Cardiac septum (tissue), 1 donor: ENCODE results near the gene UCHL5. TPM values are rescaled to one million over a fixed set of nuclear protein-coding genes. Genes with fewer than 3 reads are reported as not detected.

ENCODE experiments used
- DNase-seq: peaks from one replicate; pipeline ENCODE4 v3.0.0-alpha.2; 2020; ENCODE audit warnings: low spot score
- intact Hi-C: fragments of 100-400 bp; cut with DNase I; formaldehyde crosslinking; loops from one replicate; pipeline ENCODE4 v1.14.0; 2022
- total RNA-seq: library from RNA; stranded (reverse); fragmentation: NEBNext Ultra II Directional; extraction: Animal tissue kit (Norgen Biotek cat#: 25700); gene quantifications from one replicate; pipeline ENCODE4 v1.2.1, GENCODE V29; 2021
- donor health status: DM: no; HTN: no; CAD: no.

The UCHL5 gene
- total RNA-seq, 1 donor from 2014 or later: 26.4 TPM

GRCh38 chr1:192977089-192977706 lies 82.0 kb downstream of the UCHL5 start:
- intact Hi-C loops: no loop called here
- DNase-seq: no peak

- no peak for DNase-seq
- intact Hi-C loops: no loop called here
Observed at GRCh38 chr1:192976576-192976975, 82.6 kb downstream of the UCHL5 start.

- DNase-seq: no peak
- intact Hi-C loops: no loop called here
Observed at GRCh38 chr1:192974701-192975100, 84.5 kb downstream of the UCHL5 start.

GRCh38 chr1:192973988-192974387 lies 85.2 kb downstream of the UCHL5 start:
- DNase-seq: no peak
- intact Hi-C loops: no loop called here

GRCh38 chr1:192973202-192973601 lies 86.0 kb downstream of the UCHL5 start:
- intact Hi-C loops: no loop called here
- DNase-seq: no peak

GRCh38 chr1:192969091-192969490 lies 90.1 kb downstream of the UCHL5 start:
- intact Hi-C loops: no loop called here
- DNase-seq: no peak

- intact Hi-C loops: no loop called here
- no peak for DNase-seq
Observed at GRCh38 chr1:192968323-192968722, 90.8 kb downstream of the UCHL5 start.

DNA sequence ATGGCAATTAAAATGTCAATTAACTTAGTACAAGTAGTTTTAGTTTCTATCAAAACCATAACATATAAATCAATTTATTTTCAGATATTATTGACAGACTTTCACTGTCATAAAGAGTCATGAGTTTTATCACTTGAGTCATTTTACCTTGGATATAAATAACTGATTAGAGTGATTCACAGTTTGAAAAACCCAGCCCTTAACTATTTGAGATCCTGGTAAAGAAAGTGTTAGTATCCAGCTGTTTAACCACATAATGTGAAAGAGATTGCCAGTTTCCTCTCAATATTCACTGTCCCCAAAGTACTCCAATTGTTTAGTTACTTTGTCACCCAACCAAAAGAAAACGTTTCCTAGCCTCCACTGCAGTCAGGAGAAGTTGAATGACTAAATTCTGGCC lies 91.3 kb downstream of the UCHL5 start:
- intact Hi-C loops: no loop called here

GRCh38 chr1:192967211-192967877 lies 91.8 kb downstream of the UCHL5 start:
- DNase-seq: no peak
- intact Hi-C loops: no loop called here

More for the DNA sequence above, 91.3 kb downstream of the UCHL5 start:
- DNase-seq: no peak

GRCh38 chr1:192966073-192966472 lies 93.1 kb downstream of the UCHL5 start:
- intact Hi-C loops: no loop called here

GRCh38 chr1:192962901-192963300 lies 96.3 kb downstream of the UCHL5 start:
- intact Hi-C loops: no loop called here
- no peak for DNase-seq

More at GRCh38 chr1:192966073-192966472, 93.1 kb downstream of the UCHL5 start:
- DNase-seq: no peak

Other genes with a start within 250 kb of the UCHL5 start
- gene RO60, start 252 bp upstream of the UCHL5 start, total RNA-seq: 61.6 TPM
- 29.0 TPM for gene GLRX2, start 46.1 kb upstream of the UCHL5 start, total RNA-seq
- 57.7 TPM for gene CDC73, start 62.7 kb upstream of the UCHL5 start, total RNA-seq
- gene B3GALT2, start 127.3 kb upstream of the UCHL5 start, total RNA-seq: 30.3 TPM